IgD-negative memory B cell (primary cell): ENCODE data around the gene CEP72. TPM values are rescaled to one million over a fixed set of nuclear protein-coding genes. Genes with fewer than 3 reads are reported as not detected.
"Not testable (repeated sequence)": the region's sequence is repeated elsewhere in the genome, so short reads cannot be mapped to it uniquely, and the experiment has no call there.

Experiments
- H3K27ac Mint-ChIP-seq, 3 donors: one replicate each; pipeline ENCODE4 v1.8.0; 2020 to 2022; ENCODE audit warnings: mild to moderate bottlenecking in 3 of 3, mixed read lengths in 3 of 3, moderate library complexity in 1 of 3
- H3K27me3 Mint-ChIP-seq: one replicate; pipeline ENCODE4 v1.8.0; 2021; ENCODE audit warnings: mixed read lengths
- H3K36me3 Mint-ChIP-seq: one replicate; pipeline ENCODE4 v1.8.0; 2020; ENCODE audit warnings: mild to moderate bottlenecking, mixed read lengths
- H3K4me1 Mint-ChIP-seq, 3 donors: one replicate each; pipeline ENCODE4 v1.8.0; 2020 to 2022; ENCODE audit warnings: mixed read lengths in 3 of 3, mild to moderate bottlenecking in 1 of 3
- H3K4me3 Mint-ChIP-seq, 4 donors: one replicate each; pipeline ENCODE4 v1.8.0; 2020 to 2022; ENCODE audit warnings: mild to moderate bottlenecking in 4 of 4, mixed read lengths in 4 of 4, moderate library complexity in 3 of 4
- H3K9me3 Mint-ChIP-seq, 3 donors: one replicate each; pipeline ENCODE4 v1.8.0; 2020 to 2021; ENCODE audit warnings: mixed read lengths in 3 of 3, mild to moderate bottlenecking in 1 of 3
- polyA plus RNA-seq: library from polyadenylated mRNA; unstranded; fragments of 300-500 nt; fragmentation: Illumina TruSeq; gene quantifications from one replicate; pipeline ENCODE4 v1.2.3, GENCODE V29; 2021

CEP72 gene
- polyA plus RNA-seq, 1 donor from 2014 or later, result 5.4 TPM

DNA sequence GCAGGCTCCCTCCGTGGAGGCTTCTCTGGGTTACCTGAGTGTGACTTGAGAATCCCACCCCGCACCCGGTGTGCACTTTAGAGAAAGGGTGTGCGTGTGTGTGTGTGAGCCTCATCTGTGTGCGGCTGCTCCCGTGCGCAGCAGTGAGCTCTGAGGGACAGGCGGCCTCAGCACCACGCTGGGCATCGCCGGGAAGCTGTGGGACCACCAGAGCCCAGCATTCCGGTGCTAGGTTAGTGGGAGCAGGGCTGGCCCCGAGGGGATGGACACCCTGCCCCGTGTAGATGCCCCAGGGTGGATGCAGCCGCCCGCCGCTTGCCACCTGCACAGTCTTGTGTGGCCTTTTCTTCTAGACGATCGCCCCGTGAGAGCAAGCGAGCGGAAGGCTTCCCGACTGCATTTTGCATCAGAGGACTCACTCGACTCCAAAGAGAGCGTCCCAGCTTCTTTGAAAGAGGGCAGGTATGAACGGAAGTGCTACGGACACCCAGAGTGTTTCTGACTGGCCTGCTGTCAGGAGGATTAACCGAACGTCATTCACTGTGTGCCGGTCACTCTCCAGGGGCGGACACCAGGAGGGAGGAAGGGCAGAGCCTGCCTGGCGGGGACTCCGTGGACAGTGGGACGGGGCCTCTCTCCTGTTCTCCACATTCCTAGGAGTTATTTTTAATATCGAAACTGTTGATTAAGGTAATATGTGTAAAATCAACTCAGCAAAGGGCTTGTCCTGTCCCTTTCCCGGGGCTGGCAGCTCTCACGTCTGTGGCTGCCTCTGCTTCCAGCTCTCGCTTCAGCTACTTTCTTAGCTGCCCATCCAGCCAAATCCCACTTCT is 12.2 kb downstream of the CEP72 start:
- Mint-ChIP-seq H3K36me3 (peaks cover 6% of the 10 kb centered on the region), H3K4me1 (peaks cover 0 to 2% (median 2%) of the 10 kb centered on the region in 3 donors), H3K27me3 (no peaks in the 10 kb centered on the region), H3K4me3 (no peak overlapping the region), H3K27ac (no peak overlapping the region), H3K9me3 (no peaks in the 10 kb centered on the region)

DNA sequence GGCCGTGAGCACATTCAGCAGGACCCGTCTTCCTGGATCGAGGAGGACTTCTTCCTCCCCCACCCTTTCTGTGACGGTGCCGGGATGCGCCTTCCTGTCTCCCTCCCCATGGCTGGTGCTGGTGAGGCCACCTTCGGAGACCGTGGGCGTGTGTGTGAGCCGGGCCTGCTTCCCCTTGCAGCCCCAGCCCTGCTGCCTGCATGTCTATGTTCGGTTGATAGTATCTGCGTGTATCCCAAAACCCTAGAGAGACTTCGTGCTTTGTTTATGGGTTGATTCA is 12.8 kb downstream of the CEP72 start:
- Mint-ChIP-seq H3K27ac (no peak overlapping the region), H3K9me3 (no peaks in the 10 kb centered on the region), H3K4me1 (peaks cover 0 to 2% (median 2%) of the 10 kb centered on the region in 3 donors), H3K4me3 (no peak overlapping the region), H3K36me3 (peaks cover 6% of the 10 kb centered on the region), H3K27me3 (no peaks in the 10 kb centered on the region)

DNA sequence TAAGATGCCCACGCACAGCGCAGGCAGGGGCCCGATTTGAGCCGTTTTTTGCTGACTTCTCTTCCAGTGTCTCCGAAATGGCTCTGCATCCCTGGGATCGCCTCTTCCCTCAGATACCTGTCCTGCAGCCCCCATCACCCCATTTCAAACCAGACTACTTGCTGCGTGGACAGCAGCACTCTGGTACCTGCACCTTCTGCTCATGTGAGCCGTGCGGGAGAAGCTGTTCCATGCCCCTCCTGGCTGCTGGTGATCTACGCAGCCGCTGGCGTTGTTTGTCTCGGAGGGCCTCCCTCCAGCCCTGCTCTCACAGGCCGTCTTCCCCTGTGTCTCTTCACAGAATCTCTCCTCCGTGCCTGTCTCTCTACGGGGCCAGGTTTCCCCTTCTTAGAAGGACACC is 13.4 kb downstream of the CEP72 start:
- Mint-ChIP-seq H3K36me3 (peaks cover 6% of the 10 kb centered on the region), H3K27me3 (no peaks in the 10 kb centered on the region), H3K4me3 (no peak overlapping the region), H3K9me3 (no peaks in the 10 kb centered on the region), H3K4me1 (peaks cover 0 to 2% (median 2%) of the 10 kb centered on the region in 3 donors), H3K27ac (no peak overlapping the region)

DNA sequence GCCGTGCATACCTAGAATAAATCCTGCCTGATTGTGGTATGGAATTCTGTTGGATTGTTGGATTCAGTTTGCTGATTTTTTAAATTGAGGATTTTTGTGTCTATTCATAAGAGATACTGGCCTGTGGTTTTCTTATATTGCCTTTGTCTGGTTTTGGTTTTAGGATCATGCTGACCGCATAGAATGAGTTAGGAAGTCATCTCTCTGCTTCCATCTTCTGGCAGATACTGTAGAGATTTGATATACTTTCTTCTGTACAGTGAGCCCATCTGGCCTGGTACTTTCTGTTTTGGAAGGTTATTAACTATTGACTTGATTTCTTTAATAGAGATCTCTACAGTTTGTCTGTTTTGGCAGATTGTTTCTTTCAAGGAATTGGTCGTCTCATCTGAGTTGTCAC is 14.7 kb downstream of the CEP72 start:
- Mint-ChIP-seq H3K9me3 (no peaks in the 10 kb centered on the region), H3K36me3 (peaks cover 6% of the 10 kb centered on the region), H3K4me1 (peaks cover 0 to 2% (median 2%) of the 10 kb centered on the region in 3 donors), H3K27me3 (no peaks in the 10 kb centered on the region), H3K27ac (no peak overlapping the region), H3K4me3 (no peak overlapping the region)

DNA sequence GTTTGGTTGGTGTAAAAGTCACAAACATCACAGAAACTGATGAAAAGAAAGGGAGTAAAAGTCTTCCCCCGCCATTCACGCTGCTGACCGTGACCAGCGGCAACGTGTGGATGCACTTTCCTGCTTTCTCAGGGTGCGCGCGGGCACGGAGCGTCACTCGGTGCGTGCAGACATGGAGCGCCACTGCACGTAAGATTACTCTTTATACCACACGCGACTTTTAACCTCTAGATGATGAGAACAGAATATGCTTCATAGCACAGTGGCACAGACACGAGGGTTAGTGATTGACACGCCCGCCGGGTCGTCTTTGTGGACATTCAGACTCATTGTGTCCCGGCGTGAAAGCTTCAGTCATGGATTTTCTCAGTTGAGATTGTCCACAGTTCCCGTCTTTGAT is 15.7 kb downstream of the CEP72 start:
- H3K4me3 Mint-ChIP-seq, result no peak overlapping the region
- H3K27me3 Mint-ChIP-seq, result no peaks in the 10 kb centered on the region
- peaks cover 0 to 2% (median 2%) of the 10 kb centered on the region in 3 donors for H3K4me1 Mint-ChIP-seq
- no peaks in the 10 kb centered on the region for H3K9me3 Mint-ChIP-seq
- no peak overlapping the region for H3K27ac Mint-ChIP-seq
- H3K36me3 Mint-ChIP-seq, result peaks cover 4% of the 10 kb centered on the region

DNA sequence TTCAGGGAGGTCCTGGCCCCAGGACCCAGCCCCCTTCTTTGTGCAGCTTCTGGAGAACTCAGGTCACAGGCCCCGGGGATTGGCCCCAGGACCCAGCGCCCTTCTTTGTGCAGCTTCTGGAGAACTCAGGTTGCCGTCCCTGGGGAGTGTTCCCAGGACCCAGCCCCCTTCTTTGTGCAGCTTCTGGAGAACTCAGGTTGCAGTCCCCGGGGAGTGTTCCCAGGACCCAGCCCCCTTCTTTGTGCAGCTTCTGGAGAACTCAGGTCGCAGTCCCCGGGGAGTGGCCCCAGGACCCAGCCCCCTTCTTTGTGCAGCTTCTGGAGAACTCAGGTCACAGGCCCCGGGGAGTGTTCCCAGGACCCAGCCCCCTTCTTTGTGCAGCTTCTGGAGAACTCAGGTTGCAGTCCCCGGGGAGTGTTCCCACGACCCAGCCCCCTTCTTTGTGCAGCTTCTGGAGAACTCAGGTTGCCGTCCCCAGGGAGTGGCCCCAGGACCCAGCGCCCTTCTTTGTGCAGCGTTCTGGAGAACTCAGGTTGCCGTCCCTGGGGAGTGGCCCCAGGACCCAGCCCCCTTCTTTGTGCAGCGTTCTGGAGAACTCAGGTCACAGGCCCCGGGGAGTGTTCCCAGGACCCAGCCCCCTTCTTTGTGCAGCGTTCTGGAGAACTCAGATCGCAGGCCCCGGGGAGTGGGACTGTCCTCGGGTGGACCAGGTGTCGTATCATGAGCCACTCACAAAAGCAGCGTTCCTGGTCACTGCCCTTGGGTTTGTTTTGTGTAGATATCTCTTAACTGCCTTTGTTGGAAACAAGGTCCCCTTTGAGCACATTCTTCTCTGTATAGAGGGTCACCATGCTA is 16.4 kb downstream of the CEP72 start:
- not testable (repeated sequence) for H3K36me3 Mint-ChIP-seq, H3K27ac Mint-ChIP-seq, H3K4me3 Mint-ChIP-seq, H3K27me3 Mint-ChIP-seq, H3K4me1 Mint-ChIP-seq, H3K9me3 Mint-ChIP-seq

DNA sequence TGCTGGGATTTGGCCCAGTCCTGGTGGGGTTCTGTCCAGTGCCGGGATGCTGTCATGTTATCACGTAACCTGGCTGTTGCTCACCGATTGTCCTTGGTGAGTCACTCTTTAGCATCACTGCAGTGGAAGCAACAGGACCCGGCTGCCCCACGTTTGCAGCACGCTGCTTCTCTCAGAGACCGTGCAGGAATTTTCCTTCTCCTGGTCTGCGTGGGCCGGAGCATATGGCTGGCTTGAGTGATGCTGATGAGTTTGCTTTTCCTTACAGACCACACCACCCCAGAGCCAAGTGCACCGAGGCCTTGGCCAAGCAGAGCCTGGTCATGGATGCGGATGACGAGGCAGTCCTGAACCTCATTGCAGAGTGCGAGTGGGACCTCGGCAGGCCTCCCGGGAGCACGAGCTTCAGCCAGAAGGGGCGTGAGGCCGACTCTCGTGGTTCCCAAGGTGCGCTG is 21.4 kb downstream of the CEP72 start:
- H3K9me3 Mint-ChIP-seq, result peaks cover 0 to 3% (median 0%) of the 10 kb centered on the region in 3 donors
- no peak overlapping the region for H3K27ac Mint-ChIP-seq
- H3K4me1 Mint-ChIP-seq, result no peaks in the 10 kb centered on the region
- no peaks in the 10 kb centered on the region for H3K27me3 Mint-ChIP-seq
- peaks cover 23% of the 10 kb centered on the region for H3K36me3 Mint-ChIP-seq
- no peak overlapping the region for H3K4me3 Mint-ChIP-seq

DNA sequence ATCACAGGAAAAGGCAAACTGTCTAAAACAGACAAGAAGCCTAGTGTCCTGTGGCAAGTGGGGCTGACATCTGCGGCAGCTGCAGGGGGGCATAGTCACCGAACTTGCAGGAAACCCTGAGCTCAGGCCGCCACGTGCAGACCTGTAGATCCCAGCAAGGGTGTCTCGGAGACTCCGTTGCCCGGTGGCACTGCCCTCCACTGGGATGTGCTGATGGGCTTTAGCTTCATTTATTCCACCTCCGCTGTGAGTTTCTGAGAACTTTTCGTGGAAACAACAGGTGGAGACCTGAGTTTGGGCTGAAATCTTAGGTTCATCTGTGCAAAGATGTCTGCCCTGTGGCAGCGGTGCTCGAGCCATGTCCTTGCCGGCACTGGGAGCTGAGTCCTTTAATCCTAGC is 22.1 kb downstream of the CEP72 start:
- H3K36me3 Mint-ChIP-seq, result peaks cover 24% of the 10 kb centered on the region
- peaks cover 0 to 3% (median 0%) of the 10 kb centered on the region in 3 donors for H3K9me3 Mint-ChIP-seq
- no peaks in the 10 kb centered on the region for H3K27me3 Mint-ChIP-seq
- H3K4me3 Mint-ChIP-seq, result no peak overlapping the region
- H3K27ac Mint-ChIP-seq, result no peak overlapping the region
- no peaks in the 10 kb centered on the region for H3K4me1 Mint-ChIP-seq

DNA sequence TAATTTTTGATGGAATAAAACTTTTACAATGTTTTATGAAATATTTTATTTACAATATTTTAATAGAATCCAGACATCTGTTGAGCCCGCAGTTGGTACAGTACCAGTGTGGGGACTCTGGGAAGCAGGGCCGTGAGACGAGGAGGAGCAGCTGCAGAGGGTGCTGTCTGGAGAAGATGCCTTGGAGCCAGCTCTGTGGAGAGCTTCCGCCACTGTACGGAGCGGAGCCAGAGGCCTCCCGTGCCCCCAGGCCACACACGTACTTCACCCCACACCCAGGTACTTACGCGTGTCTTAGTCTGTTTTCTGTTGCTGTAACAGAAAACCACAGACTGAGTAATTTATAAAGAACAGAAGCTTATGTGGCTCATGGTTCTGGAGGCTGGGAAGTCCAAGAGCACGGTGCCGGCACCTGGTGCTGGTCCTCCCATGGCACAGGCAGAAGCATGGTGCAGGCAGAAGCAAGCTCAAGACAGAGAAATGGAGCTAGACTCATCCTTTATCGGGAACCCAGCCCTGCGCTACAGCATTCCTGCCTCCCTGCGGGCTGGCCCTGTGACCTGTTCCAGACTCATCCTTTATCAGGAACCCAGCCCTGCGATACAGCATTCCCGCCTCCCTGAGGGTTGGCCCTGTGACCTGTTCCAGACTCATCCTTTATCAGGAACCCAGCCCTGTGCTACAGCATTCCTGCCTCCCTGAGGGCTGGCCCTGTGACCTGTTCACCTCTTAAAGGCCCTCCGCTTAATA is 23.3 kb downstream of the CEP72 start:
- Mint-ChIP-seq H3K4me1 (no peaks in the 10 kb centered on the region), H3K4me3 (no peak overlapping the region), H3K27me3 (no peaks in the 10 kb centered on the region), H3K27ac (no peak overlapping the region), H3K36me3 (peaks cover 24% of the 10 kb centered on the region), H3K9me3 (peaks cover 0 to 3% (median 0%) of the 10 kb centered on the region in 3 donors)

DNA sequence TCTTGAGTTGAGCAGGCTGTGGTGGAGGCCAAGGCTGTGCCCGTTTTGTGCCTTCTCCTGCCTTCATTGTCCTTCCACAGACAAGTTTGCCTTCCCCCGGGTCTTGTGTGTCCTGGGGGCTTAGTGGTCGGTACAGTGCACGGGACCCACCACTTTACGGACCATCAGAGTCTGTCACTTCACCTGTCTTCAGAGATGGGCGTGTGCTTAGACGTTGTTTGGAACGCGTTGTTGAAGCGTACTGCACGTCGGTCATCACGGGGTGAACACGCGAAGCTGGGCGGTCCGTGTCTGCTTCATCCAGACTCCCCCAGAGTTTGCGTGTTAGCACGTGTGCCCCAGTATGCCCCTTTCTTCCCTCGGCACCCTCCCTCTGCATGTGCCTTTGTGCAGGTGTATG is 24.8 kb downstream of the CEP72 start:
- H3K27me3 Mint-ChIP-seq, result no peaks in the 10 kb centered on the region
- no peaks in the 10 kb centered on the region for H3K4me1 Mint-ChIP-seq
- H3K27ac Mint-ChIP-seq, result no peak overlapping the region
- peaks cover 24% of the 10 kb centered on the region for H3K36me3 Mint-ChIP-seq
- H3K9me3 Mint-ChIP-seq, result peaks cover 0 to 3% (median 0%) of the 10 kb centered on the region in 3 donors
- no peak overlapping the region for H3K4me3 Mint-ChIP-seq

DNA sequence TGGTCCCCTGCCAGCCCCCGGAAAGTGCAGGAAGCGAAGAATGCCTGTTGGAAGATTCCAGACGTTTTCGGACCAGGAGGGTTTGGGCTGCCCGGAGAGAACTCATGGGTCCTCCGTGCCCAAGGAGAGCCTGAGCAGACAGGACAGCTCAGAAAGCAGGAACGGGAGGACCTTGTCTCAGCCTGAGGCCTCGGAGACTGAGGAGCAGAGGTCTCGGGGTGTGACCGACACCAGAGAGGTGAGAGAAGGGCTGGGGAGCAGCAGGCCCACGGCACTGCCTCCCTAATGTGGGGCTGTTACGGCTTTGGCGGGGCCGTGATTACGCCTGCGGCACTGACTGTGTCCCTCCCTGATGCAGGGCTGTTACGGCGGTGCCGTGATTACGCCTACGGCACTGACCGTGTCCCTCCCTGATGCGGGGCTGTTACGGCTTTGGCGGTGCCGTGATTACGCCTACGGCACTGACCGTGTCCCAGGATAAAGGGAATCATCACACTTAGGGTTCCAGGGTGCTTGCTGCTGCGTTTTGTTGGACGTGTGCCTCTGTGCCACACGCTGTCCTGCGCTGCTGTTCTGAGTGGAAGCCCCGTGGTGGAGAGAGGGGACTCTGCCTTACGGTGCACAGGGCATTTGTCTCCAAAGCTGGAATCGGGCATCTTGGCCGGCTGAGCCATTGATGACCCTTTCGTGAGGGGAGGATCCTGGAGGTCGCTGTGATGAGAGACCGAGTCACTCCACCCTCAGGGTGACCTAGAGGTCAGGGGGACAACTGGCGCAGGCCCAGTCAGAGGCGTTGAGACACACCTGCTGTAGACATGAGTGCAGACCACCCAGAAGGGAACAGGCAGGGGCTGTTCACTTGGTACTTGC is 25.7 kb downstream of the CEP72 start:
- no peaks in the 10 kb centered on the region for H3K27me3 Mint-ChIP-seq
- H3K27ac Mint-ChIP-seq, result no peak overlapping the region
- H3K36me3 Mint-ChIP-seq, result peaks cover 24% of the 10 kb centered on the region
- H3K4me3 Mint-ChIP-seq, result no peak overlapping the region
- peaks cover 0 to 3% (median 0%) of the 10 kb centered on the region in 3 donors for H3K9me3 Mint-ChIP-seq
- no peaks in the 10 kb centered on the region for H3K4me1 Mint-ChIP-seq

DNA sequence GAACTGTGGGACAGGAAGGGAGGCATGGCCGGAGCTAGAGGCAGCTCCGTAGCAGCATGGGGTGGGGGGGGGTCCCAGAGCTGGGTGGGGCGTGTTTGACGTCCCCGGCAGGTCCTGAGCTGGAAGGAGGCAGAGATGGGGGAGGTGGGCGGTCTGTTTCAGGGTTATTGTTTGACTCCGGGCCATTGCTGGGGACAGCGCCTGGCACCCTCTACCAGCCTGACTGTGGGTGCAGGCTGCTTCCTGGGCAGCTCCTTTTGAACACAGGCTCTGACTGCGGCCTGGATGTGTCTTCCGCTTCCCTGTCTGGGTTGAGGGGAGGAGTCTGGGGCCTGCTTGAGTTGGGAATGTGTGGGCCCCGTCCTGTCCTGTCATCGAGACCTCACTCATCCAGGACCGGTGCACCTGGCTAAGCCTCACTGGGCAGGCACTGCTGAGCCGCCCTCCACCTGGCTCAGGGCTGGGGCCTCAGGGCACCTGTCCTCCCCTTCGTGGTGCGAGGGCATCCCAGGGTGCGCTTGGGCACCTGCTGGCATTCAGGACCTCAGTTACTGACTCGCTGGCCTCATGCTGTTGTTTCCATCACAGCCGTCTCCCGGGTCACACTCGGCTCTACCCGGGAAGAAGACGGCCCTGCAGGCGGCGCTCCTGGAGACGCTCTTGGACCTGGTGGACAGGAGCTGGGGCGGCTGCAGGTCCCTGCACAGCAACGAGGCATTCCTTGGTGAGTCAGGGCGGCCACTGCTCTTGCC is 26.5 kb downstream of the CEP72 start:
- Mint-ChIP-seq H3K9me3 (peaks cover 0 to 3% (median 0%) of the 10 kb centered on the region in 3 donors), H3K27ac (peak overlapping the region in 1 of 3 donors; percentile 19), H3K4me3 (no peak overlapping the region), H3K4me1 (peaks cover 0 to 4% (median 3%) of the 10 kb centered on the region in 3 donors), H3K36me3 (peaks cover 23% of the 10 kb centered on the region), H3K27me3 (no peaks in the 10 kb centered on the region)

DNA sequence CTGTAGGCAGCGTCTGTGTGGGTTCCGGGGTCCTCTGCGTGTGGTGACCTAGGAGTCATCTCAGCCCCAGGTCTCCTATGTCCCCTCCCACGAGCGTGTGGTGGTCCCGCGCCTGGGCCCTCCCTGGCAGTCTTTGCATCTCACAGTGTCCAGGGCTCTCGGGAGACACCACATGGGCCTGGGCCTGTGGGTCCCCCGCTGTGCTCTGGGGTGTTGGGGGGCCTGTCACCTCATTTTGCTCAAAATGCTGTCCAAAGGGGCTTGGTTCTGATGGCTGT is 27.1 kb downstream of the CEP72 start:
- H3K36me3 Mint-ChIP-seq, result peaks cover 20% of the 10 kb centered on the region
- peaks cover 3 to 7% (median 6%) of the 10 kb centered on the region in 3 donors for H3K4me1 Mint-ChIP-seq
- H3K27ac Mint-ChIP-seq, result peak overlapping the region in 1 of 3 donors; percentile 19
- H3K9me3 Mint-ChIP-seq, result peaks cover 0 to 3% (median 0%) of the 10 kb centered on the region in 3 donors
- no peak overlapping the region for H3K4me3 Mint-ChIP-seq
- H3K27me3 Mint-ChIP-seq, result no peaks in the 10 kb centered on the region
